Mesothelial cell of epicardium (in vitro differentiated cells): ENCODE data around the gene MIER1. TPM values are rescaled to one million over a fixed set of nuclear protein-coding genes. Genes with fewer than 3 reads are reported as not detected.
A peak's percentile ranks its signal among the peaks of the same experiment; 100 is the strongest.

ENCODE experiments used
- DNase-seq, 2 experiments: peaks; one replicate each; pipeline ENCODE4 v3.0.0; 2021; ENCODE audit warnings: low spot score in 2 of 2; ENCODE audit not compliant: unreplicated experiment in 2 of 2
- H3K27ac Mint-ChIP-seq: 2 replicates; pipeline ENCODE4 v1.8.0; 2021; ENCODE audit warnings: mixed read lengths
- H3K27me3 Mint-ChIP-seq: 2 replicates; pipeline ENCODE4 v1.8.0; 2021; ENCODE audit warnings: low read depth, mixed read lengths
- H3K36me3 Mint-ChIP-seq: 2 replicates; pipeline ENCODE4 v1.8.0; 2021; ENCODE audit warnings: mixed read lengths
- H3K4me1 Mint-ChIP-seq: 2 replicates; pipeline ENCODE4 v1.8.0; 2021; ENCODE audit warnings: mixed read lengths
- H3K4me3 Mint-ChIP-seq: 2 replicates; pipeline ENCODE4 v1.8.0; 2021; ENCODE audit warnings: mild to moderate bottlenecking, moderate library complexity, mixed read lengths
- H3K9me3 Mint-ChIP-seq: 2 replicates; pipeline ENCODE4 v1.8.0; 2021; ENCODE audit warnings: mixed read lengths
- total RNA-seq: library from RNA; stranded (reverse); gene quantifications from 3 replicates; pipeline ENCODE4 v1.2.1, GENCODE V29; 2021
- TF ChIP-seq, protein P1 (sequence below): fragments of 200-600 bp; sonication (generic); IDR thresholded peaks from one replicate; pipeline ENCODE4 v1.5.0; 2021; ENCODE audit warnings: antibody characterized with exemption; ENCODE audit not compliant: unreplicated experiment

Gene MIER1
- total RNA-seq, 1 donor from 2014 or later = 36.5 TPM

DNA sequence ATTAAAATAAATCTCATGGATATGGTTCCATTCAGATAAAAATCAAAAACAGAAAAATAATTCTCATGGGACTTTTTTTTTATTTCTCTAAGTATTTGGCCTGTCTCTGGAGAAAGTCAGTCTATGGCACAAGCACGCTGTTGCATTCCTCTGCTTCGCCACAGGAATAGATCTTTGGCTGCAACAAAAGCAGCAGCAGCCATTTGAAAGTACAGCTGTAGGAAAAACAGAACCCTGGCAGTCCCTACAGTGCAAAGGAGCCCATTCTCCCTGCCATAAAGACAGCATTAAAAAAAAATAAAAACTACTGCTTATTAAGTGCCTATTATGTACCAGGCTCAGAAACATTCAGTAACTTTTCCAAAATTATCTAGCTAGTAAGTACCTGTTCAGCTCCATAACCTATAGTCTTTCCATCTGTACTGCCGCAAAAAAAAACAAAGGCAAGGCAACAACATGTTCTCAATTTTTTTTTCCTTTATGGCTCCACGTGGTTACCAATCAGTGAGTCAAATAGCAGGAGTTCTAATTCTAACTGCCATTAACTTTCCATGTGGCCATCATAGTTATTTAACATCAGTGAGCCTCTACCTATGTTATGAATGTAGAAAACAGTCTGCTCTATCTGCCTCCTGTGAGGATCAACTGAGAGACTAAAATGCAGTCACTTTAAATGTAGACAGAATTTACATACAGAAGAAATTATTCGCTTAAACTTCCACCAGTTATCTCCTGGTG, 106.5 kb downstream of the MIER1 start:
- TF ChIP-seq, protein P1, sequence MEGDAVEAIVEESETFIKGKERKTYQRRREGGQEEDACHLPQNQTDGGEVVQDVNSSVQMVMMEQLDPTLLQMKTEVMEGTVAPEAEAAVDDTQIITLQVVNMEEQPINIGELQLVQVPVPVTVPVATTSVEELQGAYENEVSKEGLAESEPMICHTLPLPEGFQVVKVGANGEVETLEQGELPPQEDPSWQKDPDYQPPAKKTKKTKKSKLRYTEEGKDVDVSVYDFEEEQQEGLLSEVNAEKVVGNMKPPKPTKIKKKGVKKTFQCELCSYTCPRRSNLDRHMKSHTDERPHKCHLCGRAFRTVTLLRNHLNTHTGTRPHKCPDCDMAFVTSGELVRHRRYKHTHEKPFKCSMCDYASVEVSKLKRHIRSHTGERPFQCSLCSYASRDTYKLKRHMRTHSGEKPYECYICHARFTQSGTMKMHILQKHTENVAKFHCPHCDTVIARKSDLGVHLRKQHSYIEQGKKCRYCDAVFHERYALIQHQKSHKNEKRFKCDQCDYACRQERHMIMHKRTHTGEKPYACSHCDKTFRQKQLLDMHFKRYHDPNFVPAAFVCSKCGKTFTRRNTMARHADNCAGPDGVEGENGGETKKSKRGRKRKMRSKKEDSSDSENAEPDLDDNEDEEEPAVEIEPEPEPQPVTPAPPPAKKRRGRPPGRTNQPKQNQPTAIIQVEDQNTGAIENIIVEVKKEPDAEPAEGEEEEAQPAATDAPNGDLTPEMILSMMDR = no peak
- Mint-ChIP-seq H3K27me3 (no peaks in the 10 kb centered on the region), H3K36me3 (peaks cover 55% of the 10 kb centered on the region), H3K4me3 (no peak overlapping the region), H3K4me1 (no peaks in the 10 kb centered on the region), H3K27ac (peak overlapping the region; percentile 30), H3K9me3 (peaks cover 29% of the 10 kb centered on the region)
- no peak for DNase-seq

DNA sequence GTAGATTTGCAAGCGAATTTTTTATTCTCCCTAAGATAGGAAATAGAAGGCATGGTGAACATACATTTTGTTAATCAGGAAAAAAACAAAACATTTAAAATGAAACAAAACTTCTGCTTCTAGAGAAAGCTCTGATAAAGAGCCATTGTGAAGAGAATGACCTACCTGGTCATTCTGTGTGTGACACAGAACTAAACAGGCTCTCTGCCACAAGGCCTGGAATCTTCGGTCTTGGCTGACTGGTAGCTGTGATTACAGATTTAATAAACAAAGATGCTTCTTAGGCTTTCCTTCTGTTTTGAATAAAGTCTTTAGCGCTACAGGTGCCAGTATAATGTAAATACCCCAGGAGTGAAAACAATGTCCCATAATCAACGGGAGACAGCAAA, 107.1 kb downstream of the MIER1 start:
- Mint-ChIP-seq H3K27me3 (no peaks in the 10 kb centered on the region), H3K4me1 (no peaks in the 10 kb centered on the region), H3K27ac (no peak overlapping the region), H3K4me3 (no peak overlapping the region), H3K36me3 (peaks cover 61% of the 10 kb centered on the region), H3K9me3 (peaks cover 35% of the 10 kb centered on the region)
- DNase-seq = no peak
- TF ChIP-seq, protein P1 = no peak

Other genes with a start within 250 kb of the MIER1 start
- gene DYNLT5, start 172.5 kb upstream of the MIER1 start, total RNA-seq = 0.36 to 0.71 TPM (median 0.67 TPM) in 3 replicates
- not detected in 3 replicates for gene INSL5, start 123.7 kb upstream of the MIER1 start, total RNA-seq
- 8.9 to 12.8 TPM (median 9.3 TPM) in 3 replicates for gene DNAI4, start 134 bp upstream of the MIER1 start, total RNA-seq
- gene SLC35D1, start 129.2 kb downstream of the MIER1 start, total RNA-seq = 15.2 to 15.5 TPM (median 15.3 TPM) in 3 replicates
- gene C1orf141, start 210.0 kb downstream of the MIER1 start, total RNA-seq = 0.22 to 0.23 TPM in 2 of 3 replicates, not detected in the other
- gene IL23R, start 241.5 kb downstream of the MIER1 start, total RNA-seq = 0.09 TPM in 1 of 3 replicates, not detected in the others